AG04450 (cell line): ENCODE data around the gene PDIA2. TPM values are rescaled to one million over a fixed set of nuclear protein-coding genes. Genes with fewer than 3 reads are reported as not detected.

Experiments used
- CTCF ChIA-PET: fragments of 300-600, 350-600 bp; formaldehyde crosslinking; extraction: SDS; loops from one replicate; lab custom pipeline; 2022; ENCODE audit warnings: antibody characterized with exemption, inconsistent platforms; lab: Charles Lee
- POLR2A ChIA-PET: fragments of 350-600 bp; formaldehyde crosslinking; extraction: SDS; loops from one replicate; lab custom pipeline; 2021; ENCODE audit warnings: antibody characterized with exemption, inconsistent platforms; lab: Yijun Ruan, JAX
- DNase-seq: peaks from one replicate; pipeline ENCODE4 v3.0.0-alpha.2; 2011; ENCODE audit warnings: low read depth, low spot score
- H3K27ac ChIP-seq: one replicate; pipeline ENCODE4 v1.5.1; 2012; ENCODE audit warnings: low read depth, low read length, control low read depth
- H3K27me3 ChIP-seq: one replicate; pipeline ENCODE4 v1.6.0; 2012; ENCODE audit warnings: low read length; ENCODE audit not compliant: control insufficient read depth, insufficient read depth
- H3K4me3 ChIP-seq: 2 replicates; pipeline ENCODE4 v1.5.1; 2011; ENCODE audit warnings: mild to moderate bottlenecking, low read depth, low read length, control low read depth
- H3K9me3 ChIP-seq: 2 replicates; pipeline ENCODE4 v1.5.1; 2012; ENCODE audit warnings: low read length; ENCODE audit not compliant: control insufficient read depth, insufficient read depth
- CTCF ChIP-seq: IDR thresholded peaks from 2 replicates; pipeline ENCODE4 v1.5.1; 2011; ENCODE audit warnings: low read depth, low read length, control low read depth, inconsistent platforms
- polyA plus RNA-seq: library from polyadenylated mRNA; depleted of rRNA; stranded (reverse); fragments of >200 nt; gene quantifications from 2 replicates; pipeline ENCODE4 v1.2.3, GENCODE V29; 2011

Gene PDIA2
- polyA plus RNA-seq, 1 experiment: 0.45 TPM

GRCh38 chr16:275786-276232 lies 7.2 kb upstream of the PDIA2 start, which contains the start of gene RGS11:
TSS of gene RGS11 (minus strand) at chr16:275944. CDS start at chr16:275911, 33 bp downstream.
- no peak for TF ChIP-seq CTCF
- Histone ChIP-seq H3K27ac (no peak within 1 kb of the TSS), H3K9me3 (peaks cover 5% of the 10 kb centered on the region; the same call in 1 of the 2 replicates), H3K4me3 (peak within 1 kb of the TSS; percentile 32; the same call in 1 of the 2 replicates), H3K27me3 (peaks cover 36% of the 10 kb centered on the region)
- no peak for DNase-seq
- POLR2A ChIA-PET: no interaction called here
- CTCF ChIA-PET: no interaction called here

- no peak for DNase-seq
- CTCF ChIA-PET: no interaction called here
Observed at GRCh38 chr16:276426-277077, 6.4 kb upstream of the PDIA2 start.

GRCh38 chr16:278863-279366 lies 4.0 kb upstream of the PDIA2 start:
- CTCF ChIA-PET: interaction anchor here (0.8 kb wide), 1 partner anchor 99 kb away, joined by 3 read pairs; the partner anchor contains the start of gene HBQ1
- Histone ChIP-seq H3K9me3 (peaks cover 7% of the 10 kb centered on the region; the same call in 1 of the 2 replicates), H3K27me3 (peaks cover 42% of the 10 kb centered on the region), H3K27ac (no peak overlapping the region), H3K4me3 (no peak overlapping the region)
- DNase-seq: no peak
- TF ChIP-seq CTCF: no peak
- POLR2A ChIA-PET: no interaction called here

More at GRCh38 chr16:276426-277077, 6.4 kb upstream of the PDIA2 start:
- Histone ChIP-seq H3K27ac (no peak overlapping the region), H3K9me3 (peaks cover 6% of the 10 kb centered on the region; the same call in 1 of the 2 replicates), H3K4me3 (no peak overlapping the region), H3K27me3 (peaks cover 43% of the 10 kb centered on the region)
- no peak for TF ChIP-seq CTCF
- POLR2A ChIA-PET: no interaction called here

GRCh38 chr16:279531-279930 lies 3.4 kb upstream of the PDIA2 start:
- no peak for DNase-seq
- no peak overlapping the region for H3K4me3 ChIP-seq
- H3K9me3 ChIP-seq: peaks cover 12% of the 10 kb centered on the region; the same call in 1 of the 2 replicates
- CTCF ChIA-PET: no interaction called here
- POLR2A ChIA-PET: no interaction called here
- TF ChIP-seq CTCF: no peak
- peaks cover 38% of the 10 kb centered on the region for H3K27me3 ChIP-seq
- H3K27ac ChIP-seq: no peak overlapping the region

GRCh38 chr16:280005-280460 lies 2.9 kb upstream of the PDIA2 start:
- no peak overlapping the region for H3K27ac ChIP-seq
- ChIA-PET CTCF (no interaction called here), POLR2A (no interaction called here)
- H3K9me3 ChIP-seq: peaks cover 17% of the 10 kb centered on the region; the same call in 1 of the 2 replicates
- no peak for DNase-seq
- peaks cover 35% of the 10 kb centered on the region for H3K27me3 ChIP-seq
- TF ChIP-seq CTCF: no peak
- H3K4me3 ChIP-seq: no peak overlapping the region
